ENCODE results near the gene ZMAT2.
"Not testable (repeated sequence)": the region's sequence is repeated elsewhere in the genome, so short reads cannot be mapped to it uniquely, and the experiment has no call there.

DNA sequence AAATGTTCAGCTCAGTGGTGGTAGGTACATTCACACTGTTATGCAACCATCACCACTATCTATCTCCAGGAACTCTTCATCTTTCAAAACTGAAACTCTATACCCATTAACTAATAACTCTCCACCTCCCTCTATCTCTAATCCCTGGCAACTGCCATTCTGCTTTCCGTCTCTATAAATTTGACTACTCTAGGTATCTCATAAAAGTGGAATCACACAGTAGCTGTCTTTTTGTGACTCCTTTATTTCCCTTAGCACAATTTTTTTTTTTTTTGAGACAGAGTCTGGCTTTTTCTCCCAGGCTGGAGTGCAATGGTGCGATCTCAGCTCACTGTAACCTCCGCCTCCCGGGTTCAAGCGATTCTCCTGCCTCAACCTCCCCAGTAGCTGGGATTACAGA, 21.1 kb downstream of the ZMAT2 start:
- not testable (repeated sequence) for TF ChIP-seq POLR2AphosphoS5 (IDR thresholded peaks at IDR 0.05; ENCODE audit: low read depth, low read length); POLR2A (IDR thresholded peaks at IDR 0.05; ENCODE audit: low read depth, low read length); TAF1 (IDR thresholded peaks at IDR 0.05; ENCODE audit: low read depth, low read length); POU2F2 (IDR thresholded peaks at IDR 0.05; ENCODE audit: low read depth, low read length); PAX5 (IDR thresholded peaks at IDR 0.05; ENCODE audit: insufficient read depth, low read length, severe bottlenecking); SPI1 (IDR thresholded peaks at IDR 0.05; ENCODE audit: low read depth, low read length)
